ENCODE measurements around the gene HOXC12.

GRCh38 chr12:53938326-53939140 is 16.2 kb upstream of the HOXC12 start, which contains the start of gene HOXC13:
- TF ChIP-seq CTCF (IDR thresholded peaks at IDR 0.05), result no peak
- no peak for TF ChIP-seq POLR2A (IDR thresholded peaks at IDR 0.05)
- TF ChIP-seq EP300 (IDR thresholded peaks at IDR 0.05), result no peak

All from upper lobe of left lung (tissue), 4 donors.